ENCODE data around the gene ARHGAP42. TPM values are rescaled to one million over a fixed set of nuclear protein-coding genes. Genes with fewer than 3 reads are reported as not detected.

The ARHGAP42 gene
- total RNA-seq, 1 donor = 16.8 TPM

GRCh38 chr11:100789500-100789899, 102.4 kb downstream of the ARHGAP42 start:
- DNase-seq (ENCODE audit: low read depth) = peak; percentile 34
- no peak overlapping the region for H3K4me3 ChIP-seq (ENCODE audit: low read depth, low read length)
- no peak for TF ChIP-seq CTCF (IDR thresholded peaks at IDR 0.05; ENCODE audit: insufficient read depth, low read depth, low read length)

- no peak for DNase-seq (ENCODE audit: low read depth)
- no peak for TF ChIP-seq CTCF (IDR thresholded peaks at IDR 0.05; ENCODE audit: insufficient read depth, low read depth, low read length)
- H3K4me3 ChIP-seq (ENCODE audit: low read depth, low read length) = no peak overlapping the region
Observed at GRCh38 chr11:100790073-100790472, 103.0 kb downstream of the ARHGAP42 start.

- no peak for TF ChIP-seq CTCF (IDR thresholded peaks at IDR 0.05; ENCODE audit: insufficient read depth, low read depth, low read length)
Observed at GRCh38 chr11:100791103-100791502, 104.0 kb downstream of the ARHGAP42 start.

GRCh38 chr11:100791860-100792259, 104.8 kb downstream of the ARHGAP42 start:
- H3K4me3 ChIP-seq (ENCODE audit: low read depth, low read length) = no peak overlapping the region
- TF ChIP-seq CTCF (IDR thresholded peaks at IDR 0.05; ENCODE audit: insufficient read depth, low read depth, low read length) = no peak
- DNase-seq (ENCODE audit: low read depth) = peak; percentile 23

More at GRCh38 chr11:100791103-100791502, 104.0 kb downstream of the ARHGAP42 start:
- DNase-seq (ENCODE audit: low read depth) = no peak
- H3K4me3 ChIP-seq (ENCODE audit: low read depth, low read length) = no peak overlapping the region

GRCh38 chr11:100793525-100793924, 106.4 kb downstream of the ARHGAP42 start:
- no peak for DNase-seq (ENCODE audit: low read depth)
- TF ChIP-seq CTCF (IDR thresholded peaks at IDR 0.05; ENCODE audit: insufficient read depth, low read depth, low read length) = no peak

GRCh38 chr11:100794446-100794845, 107.4 kb downstream of the ARHGAP42 start:
- TF ChIP-seq CTCF (IDR thresholded peaks at IDR 0.05; ENCODE audit: insufficient read depth, low read depth, low read length) = no peak
- H3K4me3 ChIP-seq (ENCODE audit: low read depth, low read length) = no peak overlapping the region
- DNase-seq (ENCODE audit: low read depth) = no peak

More at GRCh38 chr11:100793525-100793924, 106.4 kb downstream of the ARHGAP42 start:
- no peak overlapping the region for H3K4me3 ChIP-seq (ENCODE audit: low read depth, low read length)

GRCh38 chr11:100799445-100799844, 112.4 kb downstream of the ARHGAP42 start:
- no peak overlapping the region for H3K4me3 ChIP-seq (ENCODE audit: low read depth, low read length)
- no peak for TF ChIP-seq CTCF (IDR thresholded peaks at IDR 0.05; ENCODE audit: insufficient read depth, low read depth, low read length)
- no peak for DNase-seq (ENCODE audit: low read depth)

All from fibroblast of villous mesenchyme (primary cell).